ENCODE data around the gene CTTNBP2NL. TPM values are rescaled to one million over a fixed set of nuclear protein-coding genes. Genes with fewer than 3 reads are reported as not detected.

CTTNBP2NL gene
- polyA plus RNA-seq, 4 donors: 3.8 to 27.5 (median 6.6) TPM

DNA sequence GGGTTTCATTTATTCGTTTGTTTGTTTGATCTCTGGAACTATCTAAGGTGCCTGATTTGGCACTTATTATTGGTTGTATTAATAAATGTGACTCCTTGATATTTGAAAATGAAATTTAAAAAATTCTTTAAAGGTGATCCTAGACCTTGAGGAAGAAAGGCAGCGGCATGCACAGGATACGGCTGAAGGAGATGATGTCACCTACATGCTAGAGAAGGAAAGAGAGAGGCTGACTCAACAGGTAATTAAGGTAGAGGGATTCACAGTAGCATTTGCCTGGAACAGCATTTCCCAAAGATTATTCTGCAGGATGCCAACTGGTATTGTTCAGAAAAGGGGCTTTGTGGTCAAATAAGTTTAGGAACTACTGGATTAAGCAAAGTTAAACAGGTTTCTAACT lies 58.3 kb downstream of the CTTNBP2NL start:
- no peak overlapping the region for H3K27ac ChIP-seq (ENCODE audit: low read depth in 1 of 3, low read length in 2 of 3)
- no peak for DNase-seq
- no peaks in the 10 kb centered on the region for H3K9me3 ChIP-seq (ENCODE audit: control insufficient read depth in 2 of 2, insufficient read depth in 1 of 2, low read depth in 1 of 2, low read length in 1 of 2)
- H3K27me3 ChIP-seq (ENCODE audit: control insufficient read depth in 3 of 3, insufficient read depth in 3 of 3, low read length in 3 of 3): no peaks in the 10 kb centered on the region
- FAIRE-seq: no peak
- H3K36me3 ChIP-seq (ENCODE audit: control insufficient read depth in 3 of 3, insufficient read depth in 2 of 3, low read depth in 1 of 3, low read length in 3 of 3): peaks cover 10 to 29% (median 12%) of the 10 kb centered on the region in 3 donors
- 82 to 90% (median 88%) methylated on average over 3 of the region's 3 CpGs for WGBS, 3 donors
- H3K4me1 ChIP-seq (ENCODE audit: control insufficient read depth in 3 of 3, insufficient read depth in 2 of 3, low read depth in 1 of 3, low read length in 2 of 3): no peaks in the 10 kb centered on the region
- no peak overlapping the region for H3K4me3 ChIP-seq (ENCODE audit: low read depth in 1 of 3, low read length in 3 of 3)

GRCh38 chr1:112457241-112457640 lies 61.2 kb downstream of the CTTNBP2NL start:
- Histone ChIP-seq H3K36me3 (ENCODE audit: control insufficient read depth in 3 of 3, insufficient read depth in 2 of 3, low read depth in 1 of 3, low read length in 3 of 3) (peaks cover 10 to 29% (median 12%) of the 10 kb centered on the region in 3 donors), H3K4me1 (ENCODE audit: control insufficient read depth in 3 of 3, insufficient read depth in 2 of 3, low read depth in 1 of 3, low read length in 2 of 3) (peaks cover 0 to 4% (median 0%) of the 10 kb centered on the region in 3 donors), H3K27ac (ENCODE audit: low read depth in 1 of 3, low read length in 2 of 3) (no peak overlapping the region), H3K4me3 (ENCODE audit: low read depth in 1 of 3, low read length in 3 of 3) (no peak overlapping the region), H3K9me3 (ENCODE audit: control insufficient read depth in 2 of 2, insufficient read depth in 1 of 2, low read depth in 1 of 2, low read length in 1 of 2) (no peaks in the 10 kb centered on the region), H3K27me3 (ENCODE audit: control insufficient read depth in 3 of 3, insufficient read depth in 3 of 3, low read length in 3 of 3) (no peaks in the 10 kb centered on the region)
- FAIRE-seq (no peak), DNase-seq (no peak)
- 76 to 79% (median 78%) methylated on average over 2 of the region's 2 CpGs for WGBS, 3 donors

GRCh38 chr1:112457955-112458354 lies 61.9 kb downstream of the CTTNBP2NL start:
- Histone ChIP-seq H3K27ac (ENCODE audit: low read depth in 1 of 3, low read length in 2 of 3) (no peak overlapping the region), H3K4me3 (ENCODE audit: low read depth in 1 of 3, low read length in 3 of 3) (no peak overlapping the region), H3K36me3 (ENCODE audit: control insufficient read depth in 3 of 3, insufficient read depth in 2 of 3, low read depth in 1 of 3, low read length in 3 of 3) (peaks cover 10 to 23% (median 15%) of the 10 kb centered on the region in 3 donors), H3K9me3 (ENCODE audit: control insufficient read depth in 2 of 2, insufficient read depth in 1 of 2, low read depth in 1 of 2, low read length in 1 of 2) (no peaks in the 10 kb centered on the region), H3K27me3 (ENCODE audit: control insufficient read depth in 3 of 3, insufficient read depth in 3 of 3, low read length in 3 of 3) (no peaks in the 10 kb centered on the region), H3K4me1 (ENCODE audit: control insufficient read depth in 3 of 3, insufficient read depth in 2 of 3, low read depth in 1 of 3, low read length in 2 of 3) (peaks cover 0 to 4% (median 0%) of the 10 kb centered on the region in 3 donors)
- DNase-seq: no peak
- no peak for FAIRE-seq

DNA sequence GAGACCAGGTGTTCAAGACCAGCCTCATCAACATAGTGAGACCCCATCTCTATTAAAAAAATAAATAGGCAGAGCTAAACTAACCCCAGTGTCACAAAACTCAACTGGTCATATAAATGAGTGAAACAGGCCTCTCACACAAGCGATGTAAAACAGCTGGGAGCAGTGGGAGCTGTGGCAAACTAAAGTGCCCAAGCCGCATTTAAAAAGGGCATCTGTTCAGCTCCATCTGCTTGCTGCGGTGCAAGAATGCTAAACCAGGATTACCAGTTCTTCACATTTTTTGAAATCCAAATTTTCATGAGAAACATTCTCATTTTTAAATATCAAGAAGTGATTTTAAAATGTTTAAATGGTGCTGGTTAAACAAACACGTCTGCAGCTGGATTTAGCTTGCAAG lies 62.7 kb downstream of the CTTNBP2NL start:
- no peak for FAIRE-seq
- H3K4me3 ChIP-seq (ENCODE audit: low read depth in 1 of 3, low read length in 3 of 3): no peak overlapping the region
- no peak for DNase-seq
- H3K4me1 ChIP-seq (ENCODE audit: control insufficient read depth in 3 of 3, insufficient read depth in 2 of 3, low read depth in 1 of 3, low read length in 2 of 3): peaks cover 0 to 4% (median 0%) of the 10 kb centered on the region in 3 donors
- WGBS, 3 donors: 79 to 91% (median 85%) methylated on average over 4 of the region's 4 CpGs
- H3K27ac ChIP-seq (ENCODE audit: low read depth in 1 of 3, low read length in 2 of 3): no peak overlapping the region
- H3K36me3 ChIP-seq (ENCODE audit: control insufficient read depth in 3 of 3, insufficient read depth in 2 of 3, low read depth in 1 of 3, low read length in 3 of 3): peaks cover 10 to 18% (median 15%) of the 10 kb centered on the region in 3 donors
- H3K27me3 ChIP-seq (ENCODE audit: control insufficient read depth in 3 of 3, insufficient read depth in 3 of 3, low read length in 3 of 3): no peaks in the 10 kb centered on the region
- no peaks in the 10 kb centered on the region for H3K9me3 ChIP-seq (ENCODE audit: control insufficient read depth in 2 of 2, insufficient read depth in 1 of 2, low read depth in 1 of 2, low read length in 1 of 2)

DNA sequence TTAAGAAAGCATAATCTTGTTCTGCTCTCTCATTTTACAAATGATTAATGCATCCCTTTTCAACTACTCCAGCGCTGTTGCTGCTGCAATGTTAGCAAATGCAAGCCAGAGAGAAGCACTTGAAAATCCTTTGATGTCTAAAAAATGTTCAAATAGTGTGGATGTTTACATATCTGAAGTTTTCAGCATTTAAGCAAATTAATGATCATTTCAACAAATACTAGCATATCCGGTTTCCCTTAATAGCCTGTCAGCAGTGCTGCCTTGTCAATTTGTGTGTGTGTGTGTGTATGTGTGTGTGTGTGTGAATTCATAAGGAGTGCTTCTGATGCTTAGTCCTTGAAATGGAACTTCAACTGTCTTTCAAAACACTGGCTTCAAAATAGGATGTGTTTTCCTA lies 64.6 kb downstream of the CTTNBP2NL start:
- H3K4me1 ChIP-seq (ENCODE audit: control insufficient read depth in 3 of 3, insufficient read depth in 2 of 3, low read depth in 1 of 3, low read length in 2 of 3): peaks cover 0 to 5% (median 0%) of the 10 kb centered on the region in 3 donors
- H3K27me3 ChIP-seq (ENCODE audit: control insufficient read depth in 3 of 3, insufficient read depth in 3 of 3, low read length in 3 of 3): no peaks in the 10 kb centered on the region
- WGBS, 3 donors: 71 to 89% (median 80%) methylated on average over 2 of the region's 2 CpGs
- FAIRE-seq: no peak
- no peak overlapping the region for H3K4me3 ChIP-seq (ENCODE audit: low read depth in 1 of 3, low read length in 3 of 3)
- no peak for DNase-seq
- no peak overlapping the region for H3K27ac ChIP-seq (ENCODE audit: low read depth in 1 of 3, low read length in 2 of 3)
- H3K36me3 ChIP-seq (ENCODE audit: control insufficient read depth in 3 of 3, insufficient read depth in 2 of 3, low read depth in 1 of 3, low read length in 3 of 3): peaks cover 10 to 16% (median 12%) of the 10 kb centered on the region in 3 donors
- H3K9me3 ChIP-seq (ENCODE audit: control insufficient read depth in 2 of 2, insufficient read depth in 1 of 2, low read depth in 1 of 2, low read length in 1 of 2): no peaks in the 10 kb centered on the region

GRCh38 chr1:112461200-112461871 lies 65.3 kb downstream of the CTTNBP2NL start:
- Histone ChIP-seq H3K27ac (ENCODE audit: low read depth in 1 of 3, low read length in 2 of 3) (no peak overlapping the region), H3K4me3 (ENCODE audit: low read depth in 1 of 3, low read length in 3 of 3) (no peak overlapping the region), H3K9me3 (ENCODE audit: control insufficient read depth in 2 of 2, insufficient read depth in 1 of 2, low read depth in 1 of 2, low read length in 1 of 2) (no peaks in the 10 kb centered on the region), H3K27me3 (ENCODE audit: control insufficient read depth in 3 of 3, insufficient read depth in 3 of 3, low read length in 3 of 3) (no peaks in the 10 kb centered on the region), H3K36me3 (ENCODE audit: control insufficient read depth in 3 of 3, insufficient read depth in 2 of 3, low read depth in 1 of 3, low read length in 3 of 3) (peaks cover 7 to 11% (median 10%) of the 10 kb centered on the region in 3 donors), H3K4me1 (ENCODE audit: control insufficient read depth in 3 of 3, insufficient read depth in 2 of 3, low read depth in 1 of 3, low read length in 2 of 3) (peaks cover 0 to 10% (median 0%) of the 10 kb centered on the region in 3 donors)
- WGBS, 3 donors: 66 to 71% (median 69%) methylated on average over 3 of the region's 3 CpGs
- FAIRE-seq (no peak), DNase-seq (peak in 1 of 2 donors; percentile 8)

- FAIRE-seq: no peak
- WGBS, 3 donors: 70 to 91% (median 80%) methylated on average over 1 of the region's 1 CpG
- H3K27ac ChIP-seq (ENCODE audit: low read depth in 1 of 3, low read length in 2 of 3): no peak overlapping the region
Measured at GRCh38 chr1:112462953-112463279, 66.9 kb downstream of the CTTNBP2NL start.

GRCh38 chr1:112464501-112464900 lies 68.5 kb downstream of the CTTNBP2NL start:
- 13 to 44% (median 29%) methylated on average over 4 of the region's 4 CpGs for WGBS, 3 donors
- no peaks in the 10 kb centered on the region for H3K9me3 ChIP-seq (ENCODE audit: control insufficient read depth in 2 of 2, insufficient read depth in 1 of 2, low read depth in 1 of 2, low read length in 1 of 2)
- H3K36me3 ChIP-seq (ENCODE audit: control insufficient read depth in 3 of 3, insufficient read depth in 2 of 3, low read depth in 1 of 3, low read length in 3 of 3): peaks cover 0 to 3% (median 0%) of the 10 kb centered on the region in 3 donors
- H3K27me3 ChIP-seq (ENCODE audit: control insufficient read depth in 3 of 3, insufficient read depth in 3 of 3, low read length in 3 of 3): no peaks in the 10 kb centered on the region
- DNase-seq (peak; percentile 15 to 19), FAIRE-seq (no peak)
- no peak overlapping the region for H3K4me3 ChIP-seq (ENCODE audit: low read depth in 1 of 3, low read length in 3 of 3)
- peaks cover 0 to 14% (median 0%) of the 10 kb centered on the region in 3 donors for H3K4me1 ChIP-seq (ENCODE audit: control insufficient read depth in 3 of 3, insufficient read depth in 2 of 3, low read depth in 1 of 3, low read length in 2 of 3)
- H3K27ac ChIP-seq (ENCODE audit: low read depth in 1 of 3, low read length in 2 of 3): peak overlapping the region in 1 of 3 donors; percentile 21

More at GRCh38 chr1:112462953-112463279, 66.9 kb downstream of the CTTNBP2NL start:
- Histone ChIP-seq H3K9me3 (ENCODE audit: control insufficient read depth in 2 of 2, insufficient read depth in 1 of 2, low read depth in 1 of 2, low read length in 1 of 2) (no peaks in the 10 kb centered on the region), H3K4me1 (ENCODE audit: control insufficient read depth in 3 of 3, insufficient read depth in 2 of 3, low read depth in 1 of 3, low read length in 2 of 3) (peaks cover 0 to 14% (median 0%) of the 10 kb centered on the region in 3 donors), H3K36me3 (ENCODE audit: control insufficient read depth in 3 of 3, insufficient read depth in 2 of 3, low read depth in 1 of 3, low read length in 3 of 3) (peaks cover 0 to 3% (median 2%) of the 10 kb centered on the region in 3 donors), H3K4me3 (ENCODE audit: low read depth in 1 of 3, low read length in 3 of 3) (no peak overlapping the region), H3K27me3 (ENCODE audit: control insufficient read depth in 3 of 3, insufficient read depth in 3 of 3, low read length in 3 of 3) (no peaks in the 10 kb centered on the region)
- DNase-seq: peak in 1 of 2 donors; percentile 7

All from small intestine (tissue), 7 donors.